HepG2 (cell line): ENCODE measurements around the gene SPTSSB. TPM values are rescaled to one million over a fixed set of nuclear protein-coding genes. Genes with fewer than 3 reads are reported as not detected.

Experiments
- CREM ChIP-seq, 2 experiments: sonication (generic) in 1 of 2; formaldehyde crosslinking in 1 of 2; IDR thresholded peaks; 2 replicates each; pipeline versions ENCODE4 v1.4.0 to v1.6.1; 2016 to 2020; ENCODE audit warnings: antibody characterized with exemption in 1 of 2, mild to moderate bottlenecking in 1 of 2, missing genetic modification reagents in 1 of 2
- GATAD2A ChIP-seq: IDR thresholded peaks from 2 replicates; pipeline ENCODE4 v1.6.1; 2016
- HDAC1 ChIP-seq: sonication (generic); formaldehyde crosslinking; IDR thresholded peaks from 2 replicates; pipeline ENCODE4 v1.5.1; 2020; ENCODE audit warnings: mild to moderate bottlenecking, missing genetic modification reagents
- NFE2L2 ChIP-seq: fragments of 150-350 bp; IDR thresholded peaks from 2 replicates; pipeline ENCODE4 v1.6.1; 2014; ENCODE audit warnings: low read length
- NFIC ChIP-seq: IDR thresholded peaks from 2 replicates; pipeline ENCODE4 v1.6.1; 2012; ENCODE audit warnings: mild to moderate bottlenecking, low read length, inconsistent platforms
- NKX3-1 ChIP-seq: sonication (generic); formaldehyde crosslinking; IDR thresholded peaks from 2 replicates; pipeline ENCODE4 v1.5.0; 2020; ENCODE audit warnings: missing genetic modification reagents
- NR2F2 ChIP-seq: IDR thresholded peaks from 2 replicates; pipeline ENCODE4 v1.6.1; 2012; ENCODE audit warnings: low read depth, inconsistent platforms, borderline replicate concordance
- RFX3 ChIP-seq: IDR thresholded peaks from 2 replicates; pipeline ENCODE4 v1.6.1; 2016; ENCODE audit warnings: missing biosample characterization, missing genetic modification reagents
- RXRB ChIP-seq: IDR thresholded peaks from 2 replicates; pipeline ENCODE4 v1.6.1; 2016; ENCODE audit warnings: borderline replicate concordance, missing genetic modification reagents, missing compliant biosample characterization
- SAP130 ChIP-seq: IDR thresholded peaks from 2 replicates; pipeline ENCODE4 v1.6.1; 2016; ENCODE audit warnings: low read depth
- SIN3B ChIP-seq: fragments of 150-350 bp; IDR thresholded peaks from 2 replicates; pipeline ENCODE4 v1.6.1; 2014; ENCODE audit warnings: low read length
- TBL1XR1 ChIP-seq: fragments of 150-350 bp; IDR thresholded peaks from 2 replicates; pipeline ENCODE4 v1.6.1; 2014; ENCODE audit warnings: borderline replicate concordance, low read length; ENCODE audit not compliant: partially characterized antibody
- ZNF614 ChIP-seq: IDR thresholded peaks from 2 replicates; pipeline ENCODE4 v1.6.1; 2018; ENCODE audit warnings: missing biosample characterization, missing genetic modification reagents, inconsistent platforms, borderline replicate concordance
- polyA plus RNA-seq, 8 experiments: library from polyadenylated mRNA; depleted of rRNA in 3 of 8; stranded (reverse) in 7 of 8; unstranded in 1 of 8; fragments of >200 nt; fragmentation: Illumina TruSeq in 4 of 8; extraction: Trizol in 4 of 8; gene quantifications; 2 replicates each; pipeline versions ENCODE4 v1.2.1 to v1.2.3, GENCODE V29; 2011 to 2016; ENCODE audit warnings: low read depth in 4 of 8, missing spikeins in 1 of 8, mixed read lengths in 1 of 8; ENCODE audit not compliant: insufficient read depth in 1 of 8
- total RNA-seq, 5 experiments: library from RNA; depleted of rRNA; stranded (reverse); fragments of >200 nt; fragmentation: Illumina TruSeq; extraction: Trizol; gene quantifications; 2 replicates each; pipeline ENCODE4 v1.2.3, GENCODE V29; 2016; ENCODE audit warnings: low read depth in 1 of 5
- TF ChIP-seq, protein P1 (sequence below): sonication (generic); formaldehyde crosslinking; IDR thresholded peaks from 2 replicates; pipeline ENCODE4 v1.4.0; 2020; ENCODE audit warnings: missing genetic modification reagents
- TF ChIP-seq, protein P2 (sequence below): IDR thresholded peaks from 2 replicates; pipeline ENCODE4 v1.6.1; 2016
- TF ChIP-seq, protein P3 (sequence below), 2 experiments: sonication (generic) in 1 of 2; formaldehyde crosslinking in 1 of 2; IDR thresholded peaks; 2 replicates each; pipeline versions ENCODE4 v1.4.0 to v1.6.1; 2016 to 2020; ENCODE audit warnings: borderline replicate concordance in 1 of 2, low read depth in 1 of 2, mild to moderate bottlenecking in 1 of 2, missing genetic modification reagents in 1 of 2
- TF ChIP-seq, protein P4 (sequence below), 2 experiments: sonication (generic) in 1 of 2; formaldehyde crosslinking in 1 of 2; IDR thresholded peaks; 2 replicates each; pipeline versions ENCODE4 v1.4.0 to v1.6.1; 2018 to 2020; ENCODE audit warnings: missing genetic modification reagents in 2 of 2, borderline replicate concordance in 1 of 2, low read depth in 1 of 2, mild to moderate bottlenecking in 1 of 2, missing biosample characterization in 1 of 2
- TF ChIP-seq, protein P5 (sequence below): IDR thresholded peaks from 2 replicates; pipeline ENCODE4 v1.6.1; 2016; ENCODE audit warnings: mild to moderate bottlenecking

Gene SPTSSB
- total and polyA plus RNA-seq, 2 of the 13 experiments (the other 11 are each of a cell fraction or from before 2014, with no cell fraction given) = 0.51 to 2.4 TPM

DNA sequence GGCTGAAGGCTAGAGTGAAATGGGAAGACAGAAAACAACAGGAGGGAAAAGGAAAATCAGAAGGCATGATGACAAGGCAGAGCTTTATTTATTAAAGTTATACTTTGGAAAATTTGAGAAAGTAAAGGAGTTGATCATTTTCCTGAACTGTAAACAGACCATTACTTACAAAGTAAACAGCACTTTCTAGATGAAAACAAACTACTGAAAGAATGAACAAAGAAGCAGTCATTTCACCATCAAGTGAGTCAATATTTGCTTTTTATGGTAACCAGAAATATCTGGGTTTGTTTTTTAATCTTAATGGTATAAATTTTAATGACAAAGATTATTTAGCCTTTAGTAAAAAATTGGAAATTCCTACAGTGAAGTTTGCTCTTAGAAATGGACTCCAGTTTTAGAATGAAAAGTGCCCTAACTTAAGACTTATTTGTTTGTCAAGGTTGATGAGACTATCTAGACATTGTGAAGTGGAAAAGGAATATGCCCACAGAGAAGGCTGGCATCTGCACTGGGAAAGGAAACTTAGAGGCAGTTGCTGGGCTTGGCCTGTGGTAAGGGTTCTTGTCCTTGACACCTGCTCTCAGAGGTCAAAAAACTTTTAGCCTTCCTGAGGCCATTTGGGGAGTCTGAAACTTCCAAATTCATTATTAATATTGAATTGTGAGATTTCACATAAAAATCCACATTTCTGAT lies 47.2 kb downstream of the SPTSSB start (continued):
- peak; percentile 31 for TF ChIP-seq TBL1XR1
- TF ChIP-seq GATAD2A (CRISPR knock-in tag) = peak; percentile 95
- peak; percentile 38; the same call in 1 of the 2 replicates for TF ChIP-seq HDAC1
- TF ChIP-seq NKX3-1 (CRISPR knock-in tag) = peak; percentile 42; the same call in 1 of the 2 replicates
- TF ChIP-seq RXRB (CRISPR knock-in tag) = peak; percentile 73
- peak; percentile 52; the same call in 1 of the 2 replicates for TF ChIP-seq NR2F2
- TF ChIP-seq, protein P1, sequence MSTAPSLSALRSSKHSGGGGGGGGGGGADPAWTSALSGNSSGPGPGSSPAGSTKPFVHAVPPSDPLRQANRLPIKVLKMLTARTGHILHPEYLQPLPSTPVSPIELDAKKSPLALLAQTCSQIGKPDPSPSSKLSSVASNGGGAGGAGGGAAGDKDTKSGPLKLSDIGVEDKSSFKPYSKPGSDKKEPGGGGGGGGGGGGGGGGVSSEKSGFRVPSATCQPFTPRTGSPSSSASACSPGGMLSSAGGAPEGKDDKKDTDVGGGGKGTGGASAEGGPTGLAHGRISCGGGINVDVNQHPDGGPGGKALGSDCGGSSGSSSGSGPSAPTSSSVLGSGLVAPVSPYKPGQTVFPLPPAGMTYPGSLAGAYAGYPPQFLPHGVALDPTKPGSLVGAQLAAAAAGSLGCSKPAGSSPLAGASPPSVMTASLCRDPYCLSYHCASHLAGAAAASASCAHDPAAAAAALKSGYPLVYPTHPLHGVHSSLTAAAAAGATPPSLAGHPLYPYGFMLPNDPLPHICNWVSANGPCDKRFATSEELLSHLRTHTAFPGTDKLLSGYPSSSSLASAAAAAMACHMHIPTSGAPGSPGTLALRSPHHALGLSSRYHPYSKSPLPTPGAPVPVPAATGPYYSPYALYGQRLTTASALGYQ (CRISPR knock-in tag) = peak; percentile 80
- TF ChIP-seq, protein P2, sequence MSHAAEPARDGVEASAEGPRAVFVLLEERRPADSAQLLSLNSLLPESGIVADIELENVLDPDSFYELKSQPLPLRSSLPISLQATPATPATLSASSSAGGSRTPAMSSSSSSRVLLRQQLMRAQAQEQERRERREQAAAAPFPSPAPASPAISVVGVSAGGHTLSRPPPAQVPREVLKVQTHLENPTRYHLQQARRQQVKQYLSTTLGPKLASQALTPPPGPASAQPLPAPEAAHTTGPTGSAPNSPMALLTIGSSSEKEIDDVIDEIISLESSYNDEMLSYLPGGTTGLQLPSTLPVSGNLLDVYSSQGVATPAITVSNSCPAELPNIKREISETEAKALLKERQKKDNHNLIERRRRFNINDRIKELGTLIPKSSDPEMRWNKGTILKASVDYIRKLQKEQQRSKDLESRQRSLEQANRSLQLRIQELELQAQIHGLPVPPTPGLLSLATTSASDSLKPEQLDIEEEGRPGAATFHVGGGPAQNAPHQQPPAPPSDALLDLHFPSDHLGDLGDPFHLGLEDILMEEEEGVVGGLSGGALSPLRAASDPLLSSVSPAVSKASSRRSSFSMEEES = peak; percentile 64
- peak; percentile 69 for TF ChIP-seq SAP130 (CRISPR knock-in tag)
- TF ChIP-seq NFE2L2 = 0 out of 2 replicates have a peak, but pooled peaks have one; percentile 8
- peak; percentile 81 for TF ChIP-seq CREM (IDR thresholded peaks at IDR 0.05)
- TF ChIP-seq CREM (CRISPR knock-in tag; IDR thresholded peaks at IDR 0.05) = no peak
- TF ChIP-seq, protein P3, sequence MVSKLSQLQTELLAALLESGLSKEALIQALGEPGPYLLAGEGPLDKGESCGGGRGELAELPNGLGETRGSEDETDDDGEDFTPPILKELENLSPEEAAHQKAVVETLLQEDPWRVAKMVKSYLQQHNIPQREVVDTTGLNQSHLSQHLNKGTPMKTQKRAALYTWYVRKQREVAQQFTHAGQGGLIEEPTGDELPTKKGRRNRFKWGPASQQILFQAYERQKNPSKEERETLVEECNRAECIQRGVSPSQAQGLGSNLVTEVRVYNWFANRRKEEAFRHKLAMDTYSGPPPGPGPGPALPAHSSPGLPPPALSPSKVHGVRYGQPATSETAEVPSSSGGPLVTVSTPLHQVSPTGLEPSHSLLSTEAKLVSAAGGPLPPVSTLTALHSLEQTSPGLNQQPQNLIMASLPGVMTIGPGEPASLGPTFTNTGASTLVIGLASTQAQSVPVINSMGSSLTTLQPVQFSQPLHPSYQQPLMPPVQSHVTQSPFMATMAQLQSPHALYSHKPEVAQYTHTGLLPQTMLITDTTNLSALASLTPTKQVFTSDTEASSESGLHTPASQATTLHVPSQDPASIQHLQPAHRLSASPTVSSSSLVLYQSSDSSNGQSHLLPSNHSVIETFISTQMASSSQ (IDR thresholded peaks at IDR 0.05; ENCODE audit: low read depth) = peak; percentile 62; the same call in 1 of the 2 replicates
- TF ChIP-seq, protein P3 (CRISPR knock-in tag; IDR thresholded peaks at IDR 0.05; ENCODE audit: borderline replicate concordance) = peak; percentile 50; the same call in 1 of the 2 replicates
- TF ChIP-seq, protein P4, sequence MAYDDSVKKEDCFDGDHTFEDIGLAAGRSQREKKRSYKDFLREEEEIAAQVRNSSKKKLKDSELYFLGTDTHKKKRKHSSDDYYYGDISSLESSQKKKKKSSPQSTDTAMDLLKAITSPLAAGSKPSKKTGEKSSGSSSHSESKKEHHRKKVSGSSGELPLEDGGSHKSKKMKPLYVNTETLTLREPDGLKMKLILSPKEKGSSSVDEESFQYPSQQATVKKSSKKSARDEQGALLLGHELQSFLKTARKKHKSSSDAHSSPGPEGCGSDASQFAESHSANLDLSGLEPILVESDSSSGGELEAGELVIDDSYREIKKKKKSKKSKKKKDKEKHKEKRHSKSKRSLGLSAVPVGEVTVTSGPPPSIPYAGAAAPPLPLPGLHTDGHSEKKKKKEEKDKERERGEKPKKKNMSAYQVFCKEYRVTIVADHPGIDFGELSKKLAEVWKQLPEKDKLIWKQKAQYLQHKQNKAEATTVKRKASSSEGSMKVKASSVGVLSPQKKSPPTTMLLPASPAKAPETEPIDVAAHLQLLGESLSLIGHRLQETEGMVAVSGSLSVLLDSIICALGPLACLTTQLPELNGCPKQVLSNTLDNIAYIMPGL (CRISPR knock-in tag; IDR thresholded peaks at IDR 0.05; ENCODE audit: borderline replicate concordance in 1 of 2, low read depth in 1 of 2) = peak in 1 of 2 experiments; percentile 44; a peak in 1 of 4 replicates
- no peak for TF ChIP-seq SIN3B
- peak; percentile 62; the same call in 1 of the 2 replicates for TF ChIP-seq ZNF614
- TF ChIP-seq NFIC = peak; percentile 95
- TF ChIP-seq, protein P5, sequence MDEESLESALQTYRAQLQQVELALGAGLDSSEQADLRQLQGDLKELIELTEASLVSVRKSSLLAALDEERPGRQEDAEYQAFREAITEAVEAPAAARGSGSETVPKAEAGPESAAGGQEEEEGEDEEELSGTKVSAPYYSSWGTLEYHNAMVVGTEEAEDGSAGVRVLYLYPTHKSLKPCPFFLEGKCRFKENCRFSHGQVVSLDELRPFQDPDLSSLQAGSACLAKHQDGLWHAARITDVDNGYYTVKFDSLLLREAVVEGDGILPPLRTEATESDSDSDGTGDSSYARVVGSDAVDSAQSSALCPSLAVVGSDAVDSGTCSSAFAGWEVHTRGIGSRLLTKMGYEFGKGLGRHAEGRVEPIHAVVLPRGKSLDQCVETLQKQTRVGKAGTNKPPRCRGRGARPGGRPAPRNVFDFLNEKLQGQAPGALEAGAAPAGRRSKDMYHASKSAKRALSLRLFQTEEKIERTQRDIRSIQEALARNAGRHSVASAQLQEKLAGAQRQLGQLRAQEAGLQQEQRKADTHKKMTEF (CRISPR knock-in tag) = peak; percentile 88
- no peak for TF ChIP-seq RFX3 (CRISPR knock-in tag)
